Renal cortical epithelial cell (primary cell): ENCODE data around the gene ZNF618. TPM values are rescaled to one million over a fixed set of nuclear protein-coding genes. Genes with fewer than 3 reads are reported as not detected.

Source experiments
- DNase-seq: peaks from one replicate; pipeline ENCODE4 v3.0.0-alpha.2; 2011; ENCODE audit warnings: low read depth
- total RNA-seq: library from RNA; depleted of rRNA; stranded (reverse); fragments of >200 nt; gene quantifications from 2 replicates; pipeline ENCODE4 v1.2.3, GENCODE V29; 2014

ZNF618 gene
- total RNA-seq, 1 donor from 2014 or later = 30.6 TPM

DNA sequence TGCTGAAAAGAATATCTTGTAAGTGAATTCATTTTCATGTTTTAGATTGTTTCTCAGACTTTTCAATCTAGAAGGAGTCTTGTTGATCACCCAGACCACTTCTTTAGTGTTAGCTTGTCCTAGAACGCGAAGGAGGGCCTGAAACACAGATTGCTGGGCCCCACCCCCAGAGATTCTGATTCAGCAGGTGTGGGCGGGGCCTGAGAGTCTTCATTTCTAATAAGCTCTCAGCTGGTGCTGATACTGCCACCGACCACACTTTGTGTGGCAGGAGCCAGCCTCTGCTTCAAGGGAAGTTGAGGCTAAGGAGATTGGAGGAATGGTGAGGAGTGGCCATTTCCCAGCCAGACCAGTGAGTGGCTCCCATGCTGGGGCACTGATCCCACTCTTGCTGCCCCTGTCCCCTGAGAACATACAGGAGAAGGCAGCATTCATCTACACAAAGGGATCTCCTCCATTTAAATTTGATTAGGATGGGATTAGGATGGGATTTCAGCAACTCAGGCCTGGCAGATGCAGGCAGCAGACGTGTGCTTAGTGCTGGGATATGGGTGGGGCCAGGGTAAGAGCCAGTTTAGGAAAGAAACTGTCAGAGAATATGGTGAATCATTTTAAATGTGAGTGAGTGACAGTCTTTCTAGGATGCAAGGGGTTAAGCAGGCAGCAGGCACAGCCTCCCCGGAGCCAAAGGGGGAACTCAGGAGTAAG lies 35.9 kb downstream of the ZNF618 start:
- DNase-seq = no peak

DNA sequence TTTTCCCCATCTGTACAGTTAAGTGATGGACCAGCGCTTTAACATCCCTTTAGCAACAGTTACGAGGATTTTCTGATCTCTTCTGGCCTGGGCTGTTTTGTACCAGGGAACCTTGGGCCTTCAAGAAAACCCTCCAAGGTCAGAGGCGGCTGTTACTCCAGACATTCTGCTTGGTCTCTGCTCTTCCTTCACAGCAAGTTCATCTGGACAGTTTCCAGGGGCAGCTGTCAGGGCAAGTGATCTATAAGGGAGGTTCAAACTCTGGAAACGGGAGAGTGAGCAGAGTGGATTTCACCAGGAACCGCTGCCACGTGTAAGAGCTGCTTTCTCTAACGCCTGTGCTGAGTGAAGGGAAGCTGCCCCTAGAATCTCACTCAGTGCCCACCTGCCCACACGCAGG lies 36.7 kb downstream of the ZNF618 start:
- peak; percentile 47 for DNase-seq

DNA sequence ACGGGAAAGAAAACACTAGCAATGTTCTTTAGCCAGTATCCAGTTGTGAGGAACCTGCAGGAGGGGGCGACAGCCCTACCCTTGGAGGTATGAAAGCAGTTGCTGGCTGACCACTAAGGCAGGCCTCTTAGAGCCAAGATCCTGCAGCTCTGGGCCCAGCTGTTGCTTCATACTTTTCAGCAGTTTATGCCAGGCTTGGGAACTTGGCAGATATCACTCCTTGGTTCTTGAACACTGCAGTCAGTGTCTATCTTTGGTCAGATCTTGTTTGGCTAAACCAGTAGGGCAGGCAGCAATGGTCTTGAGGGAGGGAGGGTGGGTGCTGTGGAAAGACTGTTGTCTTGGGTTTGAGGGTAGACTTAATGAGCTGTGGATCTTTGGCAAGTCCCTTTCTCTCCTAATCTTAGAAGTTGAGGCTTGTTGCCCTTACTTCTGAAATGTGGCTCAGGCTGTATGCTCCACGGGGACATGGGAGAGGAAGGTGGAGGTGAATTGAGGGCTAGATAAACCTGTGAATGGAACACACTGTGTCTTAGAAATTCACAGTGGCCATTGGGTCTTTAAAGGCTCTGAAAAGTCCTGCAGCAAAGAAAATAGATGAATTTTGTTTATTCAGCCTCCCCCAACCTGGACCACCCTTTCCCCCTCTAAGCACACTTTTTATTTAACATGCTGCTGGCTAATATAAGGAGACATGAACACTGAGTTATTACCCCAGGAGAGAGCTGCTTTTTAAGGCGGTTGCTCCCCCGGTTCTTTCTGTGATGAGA lies 37.5 kb downstream of the ZNF618 start:
- peak; percentile 55 for DNase-seq

DNA sequence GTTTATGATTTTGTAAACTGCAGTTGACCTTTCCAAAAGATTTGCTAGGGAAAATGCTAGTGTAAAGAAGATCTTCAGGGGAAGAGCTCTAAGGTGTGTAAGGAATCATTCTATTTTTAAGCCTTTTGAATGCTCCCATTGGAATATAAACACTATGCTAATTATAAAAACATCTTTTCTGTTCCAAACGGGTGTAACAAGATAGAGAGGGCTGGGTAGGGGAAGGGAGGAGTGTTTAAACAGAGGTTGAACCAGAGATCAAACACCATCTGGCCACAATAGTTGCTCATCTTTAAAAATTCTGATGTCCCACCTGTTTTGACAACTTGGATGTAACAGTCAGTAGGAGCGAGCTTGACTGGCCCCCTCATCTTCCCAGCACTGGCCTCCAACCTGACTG lies 38.4 kb downstream of the ZNF618 start:
- no peak for DNase-seq

DNA sequence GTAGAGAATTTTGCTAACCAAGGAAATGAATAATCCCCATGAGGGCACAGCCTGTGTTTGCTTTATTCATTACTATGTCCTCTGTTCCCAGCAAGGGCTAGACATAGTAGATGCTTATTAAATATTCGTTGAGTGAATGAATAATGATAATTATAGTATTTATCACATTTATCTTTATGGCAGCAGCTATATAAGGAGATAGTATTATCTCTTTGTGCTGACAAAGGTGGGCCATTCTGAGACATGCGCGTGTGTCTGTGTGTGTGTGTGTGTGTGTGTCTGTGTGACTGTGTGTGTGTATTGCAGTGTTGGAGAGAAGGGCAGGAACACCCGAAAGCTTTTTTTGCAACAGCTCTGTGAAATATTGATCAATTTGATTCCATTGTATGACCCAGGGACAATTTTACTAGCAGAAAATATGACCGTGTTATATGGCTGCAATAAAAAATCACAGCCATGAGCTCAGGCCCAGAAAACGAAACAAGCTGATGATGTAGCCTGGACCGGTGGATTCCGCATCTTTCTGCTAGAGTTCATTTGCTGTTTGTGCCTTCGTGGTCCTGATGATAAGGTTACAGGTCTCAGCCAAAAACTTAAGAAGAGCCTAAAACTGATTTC lies 39.8 kb downstream of the ZNF618 start:
- DNase-seq = no peak

DNA sequence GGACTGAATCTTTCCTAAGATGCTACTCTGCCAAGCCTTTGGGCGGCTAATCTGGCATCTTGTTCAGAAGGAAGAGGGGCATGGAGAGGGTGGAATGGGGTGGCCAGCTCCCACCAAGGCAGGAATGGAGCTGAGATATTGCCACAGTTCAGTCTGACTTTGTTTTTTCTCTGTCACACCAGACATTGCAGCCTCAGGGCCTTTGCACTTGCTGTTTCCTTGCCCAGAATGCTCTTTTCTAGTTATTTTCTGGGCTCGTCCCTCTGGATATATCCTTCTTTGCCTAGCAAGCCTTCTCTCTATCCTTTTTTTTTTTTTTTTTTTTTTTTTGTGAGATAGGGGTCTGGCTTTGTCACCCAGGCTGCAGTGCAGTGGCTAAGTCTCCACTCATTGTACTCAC lies 40.8 kb downstream of the ZNF618 start:
- no peak for DNase-seq

DNA sequence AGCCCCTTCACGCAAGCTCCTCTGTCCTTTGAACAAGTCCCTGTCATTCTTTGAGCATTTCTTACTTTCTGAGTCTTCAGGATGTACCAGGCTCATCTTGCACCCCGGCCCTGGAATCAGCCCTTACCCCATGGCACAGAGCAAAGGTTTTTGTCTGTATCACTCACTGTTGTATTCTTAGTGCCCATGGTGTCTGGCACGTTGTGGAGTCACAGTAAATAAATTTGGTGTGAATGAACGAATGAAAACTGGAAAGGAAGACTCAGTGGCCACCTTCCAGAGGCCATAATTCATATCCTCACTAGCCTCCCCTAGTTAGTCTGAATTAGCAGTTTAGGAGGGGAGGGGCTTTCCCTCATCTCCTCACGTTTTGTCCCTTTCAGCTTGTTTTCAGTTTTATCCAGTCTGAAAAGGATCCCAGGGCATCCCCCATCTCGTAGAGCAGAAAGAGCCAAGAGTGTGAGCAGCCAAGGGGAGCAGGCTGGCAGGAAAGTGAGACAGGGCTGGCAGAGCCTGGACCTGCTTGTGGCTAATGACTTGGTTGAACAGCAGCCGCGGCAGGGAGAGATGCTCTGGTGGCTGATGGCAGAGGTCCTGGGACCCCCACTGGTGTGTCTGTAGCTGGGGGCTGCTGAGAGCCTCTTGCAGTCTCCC lies 42.7 kb downstream of the ZNF618 start:
- no peak for DNase-seq

DNA sequence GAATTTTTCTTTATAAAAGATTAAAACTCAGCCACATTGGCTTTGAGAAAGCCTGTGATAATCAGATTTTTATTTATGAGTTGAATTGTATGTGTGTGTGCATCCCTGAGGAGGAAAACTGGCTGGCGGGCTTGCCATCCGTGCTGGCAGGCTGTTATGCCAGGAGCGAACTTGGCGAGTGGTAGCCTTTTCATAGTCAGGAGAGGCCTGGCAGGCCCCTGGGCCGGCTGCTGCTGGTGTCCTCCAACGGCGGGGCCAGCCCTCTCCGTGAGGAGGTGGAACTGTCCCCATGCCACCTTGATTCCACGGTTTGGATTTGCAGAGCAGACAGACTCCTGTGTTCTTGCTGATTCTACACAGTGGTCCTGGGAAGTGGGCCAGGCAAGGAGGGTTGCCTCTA lies 43.3 kb downstream of the ZNF618 start:
- DNase-seq = no peak

DNA sequence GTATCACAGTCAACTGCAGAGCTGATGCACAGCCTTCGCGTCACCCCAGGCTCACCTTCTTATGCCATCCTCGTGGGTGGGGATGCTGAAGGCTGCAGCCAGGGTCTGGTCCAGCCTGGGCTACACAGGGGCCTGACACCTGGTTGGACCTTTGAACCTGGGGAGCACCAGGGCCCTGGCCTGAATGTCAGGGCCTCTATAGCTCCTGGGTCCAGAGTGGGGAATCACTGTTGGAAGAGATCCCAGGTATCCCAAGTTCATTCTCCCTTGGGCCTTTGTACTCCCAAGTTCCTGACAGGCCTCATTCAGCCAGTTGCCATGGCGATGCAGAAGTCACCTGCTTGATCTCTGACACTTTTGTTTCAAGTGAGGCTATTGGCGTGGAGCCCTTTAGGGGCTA lies 43.8 kb downstream of the ZNF618 start:
- DNase-seq = no peak

DNA sequence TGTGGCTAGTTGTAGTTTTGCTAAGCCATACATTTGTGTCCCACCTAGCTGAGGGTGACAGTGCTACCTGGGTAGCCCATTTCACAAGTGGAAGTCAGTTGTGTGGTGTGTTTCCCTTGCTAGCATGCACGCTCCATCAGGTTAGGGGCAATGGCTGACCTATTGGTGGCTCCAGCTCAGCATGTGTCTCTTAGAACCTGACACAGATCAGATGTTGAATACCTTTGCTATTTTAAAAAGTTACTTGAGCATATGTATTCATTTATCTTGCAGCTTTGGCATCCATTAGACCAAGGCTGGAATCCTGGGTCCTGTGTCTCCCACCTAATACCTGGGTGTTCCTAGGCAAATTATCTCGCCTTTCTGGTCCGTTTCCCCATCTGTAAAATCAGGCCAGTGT lies 44.8 kb downstream of the ZNF618 start:
- DNase-seq = no peak

DNA sequence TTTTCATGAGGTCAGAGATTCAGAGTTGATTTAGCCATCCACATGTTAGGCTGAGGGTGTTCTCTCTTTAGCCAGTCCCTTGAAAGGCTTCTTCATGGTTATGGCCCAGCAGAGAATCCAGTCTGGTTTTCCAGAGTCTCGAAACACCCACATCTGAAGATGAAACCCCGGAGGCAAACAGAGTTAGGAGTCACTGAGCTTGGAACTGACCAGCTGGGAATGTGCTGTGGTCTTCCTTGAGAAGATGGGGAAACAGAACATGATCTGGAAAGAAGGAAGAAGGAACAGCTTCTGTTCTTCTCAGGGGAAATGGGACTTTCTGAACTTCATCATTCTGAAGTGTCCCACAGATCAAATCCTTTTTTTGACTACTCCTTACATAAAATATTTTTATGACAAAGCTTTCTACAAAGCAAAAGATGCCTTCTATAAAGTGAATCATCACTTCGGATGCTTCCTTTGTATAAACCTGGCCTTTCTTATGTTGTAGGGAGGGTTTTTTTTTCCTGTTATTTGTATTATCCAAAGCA lies 45.4 kb downstream of the ZNF618 start:
- no peak for DNase-seq

DNA sequence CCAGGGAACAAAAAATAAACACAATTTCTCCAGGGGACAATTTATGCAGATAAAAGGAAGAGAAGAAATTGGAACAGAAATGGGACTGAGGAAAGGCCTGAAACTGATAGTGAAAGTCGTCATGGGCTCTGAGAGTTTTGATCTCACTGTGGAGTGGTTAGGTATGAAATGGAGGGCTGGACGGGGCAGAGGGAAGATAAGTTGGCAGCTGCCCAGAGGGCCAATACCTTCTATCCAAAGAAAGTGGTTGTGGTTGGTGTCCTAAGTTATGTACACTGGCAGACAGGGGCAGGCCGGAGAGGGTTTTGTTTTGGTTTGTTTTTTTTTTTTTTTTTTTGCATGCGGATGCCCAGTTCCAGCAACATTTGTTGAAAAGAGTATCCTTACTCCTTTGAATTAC lies 46.1 kb downstream of the ZNF618 start:
- DNase-seq = no peak

DNA sequence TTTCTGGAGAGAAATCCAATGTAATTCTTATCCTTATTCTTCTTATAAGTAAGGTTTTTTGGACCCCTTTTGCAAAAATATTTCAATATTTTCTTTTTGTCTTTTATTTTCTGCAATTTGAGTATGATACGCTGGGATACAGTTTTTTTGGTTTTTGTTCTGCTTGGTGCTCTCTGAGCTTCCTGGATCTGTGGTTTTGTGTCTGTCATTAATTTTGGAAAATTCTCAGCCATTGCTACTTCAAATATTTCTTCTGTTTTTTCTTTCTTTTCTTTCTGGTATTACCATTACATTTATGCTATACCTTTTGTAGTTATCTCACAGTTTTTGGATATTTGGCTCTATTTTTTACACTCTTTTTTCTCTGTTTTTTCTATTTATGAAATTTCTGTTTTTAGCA lies 50.1 kb downstream of the ZNF618 start:
- DNase-seq = no peak

DNA sequence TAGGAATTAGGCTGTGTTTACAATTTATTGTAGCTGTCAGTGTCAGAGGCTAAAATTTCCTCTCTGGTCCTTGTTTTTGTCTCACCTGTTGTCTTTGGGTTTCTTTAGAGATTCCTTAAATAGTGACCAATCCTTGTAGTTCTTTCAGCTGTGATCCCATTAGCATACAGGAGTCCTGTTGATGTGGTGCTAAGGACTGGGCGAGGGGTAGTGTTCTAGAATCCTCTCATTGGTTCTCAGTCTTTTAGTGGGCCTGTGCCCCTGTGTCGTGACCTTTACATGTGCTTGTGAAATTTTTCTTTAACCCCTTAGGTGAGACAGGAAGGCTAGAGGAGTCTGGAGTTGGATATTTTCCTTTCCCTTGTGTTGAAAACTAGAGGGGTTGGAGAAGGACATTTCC lies 51.2 kb downstream of the ZNF618 start:
- no peak for DNase-seq

DNA sequence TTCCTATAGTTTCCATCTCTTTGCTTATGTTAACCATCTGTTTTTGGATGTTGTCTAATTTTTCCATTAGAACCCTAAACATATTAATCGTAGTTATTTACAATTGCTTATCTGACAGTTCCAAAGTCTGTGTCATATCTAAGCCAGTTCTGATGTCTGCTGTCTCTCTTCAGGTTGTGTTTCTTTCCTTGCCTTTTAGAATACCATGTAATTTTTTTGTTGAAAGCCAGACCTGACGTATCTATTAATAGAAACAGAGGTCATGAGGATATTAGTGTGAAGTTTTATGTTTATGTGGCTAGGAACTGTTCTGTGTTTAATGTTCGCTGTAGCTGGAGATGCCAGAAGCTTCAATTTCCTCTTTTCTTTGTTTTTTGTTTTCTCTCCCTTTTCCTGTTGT lies 52.2 kb downstream of the ZNF618 start:
- no peak for DNase-seq

DNA sequence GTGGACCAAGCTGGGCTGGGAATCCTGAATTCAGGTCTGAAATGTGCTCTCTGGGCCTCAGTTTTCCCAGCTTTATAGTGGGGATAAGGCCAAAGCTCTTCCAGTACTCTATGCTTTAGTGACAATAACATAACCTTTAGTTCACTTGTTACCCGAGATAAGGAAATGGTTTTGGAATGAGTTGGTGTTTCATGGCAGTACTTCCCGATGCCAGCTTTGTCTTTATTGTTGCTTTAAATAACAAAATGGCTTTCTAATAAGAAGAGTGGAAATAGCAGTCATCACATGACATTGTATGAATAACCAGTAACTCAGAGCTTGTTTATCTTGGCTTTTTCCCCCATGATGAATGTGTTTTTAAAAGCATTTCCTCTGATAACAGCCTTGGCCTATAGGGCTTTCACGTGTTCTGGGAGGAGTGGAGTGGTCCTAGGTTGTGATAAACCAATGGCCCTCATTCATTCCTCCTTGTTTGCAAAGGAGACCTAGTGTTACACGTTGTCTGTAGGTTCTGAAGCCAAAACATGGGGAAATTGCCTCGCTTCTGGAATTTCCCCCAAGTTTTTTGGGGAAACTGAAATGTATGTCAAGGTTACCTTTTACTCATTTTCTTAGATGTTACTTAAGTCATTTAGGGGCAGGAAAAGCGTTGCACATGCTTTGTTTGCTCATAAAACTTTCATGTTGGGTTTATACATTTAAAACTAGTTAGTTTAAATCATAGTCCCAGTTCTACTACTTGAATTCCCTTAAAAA lies 53.7 kb downstream of the ZNF618 start:
- peak; percentile 68 for DNase-seq

DNA sequence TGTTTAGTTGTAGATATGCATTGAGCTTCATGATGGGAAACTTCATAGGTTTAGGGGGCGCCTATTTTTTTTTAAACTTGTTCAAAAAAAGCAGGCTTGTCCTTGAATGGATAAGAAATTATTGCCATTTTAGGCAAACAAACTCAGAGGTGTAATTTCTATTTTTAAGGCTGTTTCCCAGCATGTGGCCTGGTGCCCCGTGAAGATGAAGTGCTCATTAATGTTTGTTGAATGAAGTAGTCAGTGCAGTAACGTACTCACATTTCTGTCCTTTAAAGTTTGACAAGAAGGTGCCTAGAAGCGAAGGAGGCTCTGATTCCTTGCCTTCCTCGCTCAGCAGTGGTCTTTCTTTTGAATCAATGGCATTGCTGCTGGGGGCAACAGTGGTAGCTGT lies 54.3 kb downstream of the ZNF618 start:
- DNase-seq = no peak

DNA sequence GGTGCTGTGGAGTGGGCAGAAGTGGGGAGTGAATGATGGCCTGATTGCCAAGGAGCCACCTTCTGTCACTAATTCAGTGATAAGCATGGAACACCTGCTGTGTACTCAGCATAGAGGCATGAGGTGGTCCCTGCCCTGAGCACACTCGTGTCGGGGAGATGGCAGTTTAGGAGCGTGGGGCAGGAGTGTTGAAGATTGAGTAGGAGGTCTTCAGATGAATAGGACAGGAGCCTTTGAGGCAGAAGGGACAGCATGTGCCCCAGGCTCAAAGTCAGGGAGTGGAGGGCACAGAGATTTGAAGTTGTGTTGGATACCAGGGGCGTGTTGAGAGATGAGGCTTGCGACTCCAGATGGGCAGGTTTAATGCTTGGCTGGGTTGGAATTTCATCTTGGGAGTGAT lies 55.0 kb downstream of the ZNF618 start:
- DNase-seq = no peak

DNA sequence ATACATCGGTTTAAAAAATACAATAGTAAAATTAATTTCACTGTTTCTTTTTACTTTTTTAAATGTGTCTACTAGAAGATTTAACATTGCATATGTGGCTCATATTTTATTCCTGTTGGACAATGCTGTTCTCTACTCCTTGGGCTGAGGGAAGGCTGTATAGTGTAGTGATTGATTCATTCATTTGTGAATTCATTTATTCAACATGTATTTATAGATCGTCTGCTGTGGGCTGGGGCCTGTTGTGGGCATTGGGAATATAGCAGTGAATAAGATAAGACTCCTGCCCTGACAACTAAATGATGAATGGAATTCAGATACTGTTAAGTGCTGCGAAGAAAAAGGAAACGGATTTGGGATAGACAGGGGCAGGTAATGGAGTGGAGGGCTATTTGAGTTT lies 55.7 kb downstream of the ZNF618 start:
- DNase-seq = no peak

DNA sequence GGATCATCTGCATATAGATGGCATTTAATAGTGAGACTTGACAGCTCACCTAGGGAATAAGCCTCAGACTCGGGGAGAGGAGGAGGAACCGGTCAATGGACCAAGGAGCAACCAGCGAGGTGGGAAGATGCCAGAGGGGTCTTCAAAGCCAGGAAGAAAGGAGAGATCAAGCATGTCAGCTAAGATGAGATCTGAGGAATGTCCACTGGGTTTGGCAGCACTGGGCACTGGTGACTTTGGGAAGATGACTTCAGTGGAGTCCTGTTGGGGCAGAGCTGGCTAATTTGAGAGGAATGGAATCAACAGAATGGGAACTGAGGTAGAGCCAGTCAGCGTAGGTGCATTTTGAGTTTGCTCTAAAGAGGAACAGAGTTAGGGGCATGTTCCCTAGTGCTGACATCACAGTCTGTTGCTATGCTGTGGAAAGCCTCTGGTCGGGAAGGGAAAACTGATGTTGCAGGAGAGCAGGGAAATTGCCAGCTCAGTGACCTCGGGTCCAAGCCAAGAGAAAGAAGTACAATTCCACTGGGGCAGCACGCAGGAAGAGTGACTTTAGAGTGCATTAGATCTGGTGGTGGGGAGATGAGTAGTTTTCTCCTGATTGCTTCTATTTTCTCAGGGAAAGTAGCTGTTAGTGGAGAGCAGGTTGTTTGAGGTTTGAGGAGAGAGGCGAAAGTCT lies 56.9 kb downstream of the ZNF618 start:
- DNase-seq = peak; percentile 32

DNA sequence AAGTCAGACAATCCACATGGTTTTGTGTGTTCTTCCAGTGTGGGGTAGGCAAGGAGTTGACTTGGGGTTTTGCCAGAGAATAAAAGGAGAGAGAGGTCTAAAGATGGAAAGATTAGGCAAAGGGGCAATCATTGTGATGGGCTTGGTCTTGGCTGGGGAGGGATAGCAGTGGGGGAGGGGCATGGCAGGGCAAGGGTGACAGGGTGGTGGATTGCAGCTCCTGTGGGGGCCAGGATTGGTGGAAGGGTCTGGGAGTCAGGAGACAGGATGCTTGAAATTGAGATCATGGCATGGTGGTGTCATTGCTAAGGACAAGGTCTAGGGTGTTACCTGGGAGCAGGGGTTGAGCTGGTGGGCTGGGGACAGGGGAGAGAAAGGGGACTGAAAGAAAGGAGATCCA lies 57.6 kb downstream of the ZNF618 start:
- DNase-seq = no peak
